Kidney (tissue), 14 donors: ENCODE data around the gene PSMC3. TPM values are rescaled to one million over a fixed set of nuclear protein-coding genes. Genes with fewer than 3 reads are reported as not detected.

Source experiments
- DNase-seq, 5 donors: peaks; one replicate each; pipeline ENCODE4 v3.0.0-alpha.2; 2013 to 2020
- FAIRE-seq: peaks from 2 replicates; lab custom pipeline; 2012; peaks lifted over from hg19 to GRCh38; lab: Jason Lieb, UNC
- H3K27ac ChIP-seq, 2 donors: one replicate each; pipeline ENCODE4 v1.7.0; 2013; ENCODE audit warnings: low read depth in 2 of 2, low read length in 2 of 2, inconsistent platforms in 1 of 2
- H3K27me3 ChIP-seq: one replicate; pipeline ENCODE4 v1.7.1; 2013; ENCODE audit warnings: low read length, inconsistent platforms; ENCODE audit not compliant: control insufficient read depth, insufficient read depth
- H3K36me3 ChIP-seq, 3 donors: one replicate each; pipeline versions ENCODE4 v1.7.0 to v1.7.1; 2013; ENCODE audit warnings: low read length in 3 of 3, control low read depth in 1 of 3, inconsistent platforms in 1 of 3; ENCODE audit not compliant: insufficient read depth in 3 of 3, control insufficient read depth in 2 of 3
- H3K4me1 ChIP-seq, 3 donors: one replicate each; pipeline versions ENCODE4 v1.7.0 to v1.7.1; 2013; ENCODE audit warnings: low read length in 3 of 3, inconsistent platforms in 1 of 3, low read depth in 1 of 3; ENCODE audit not compliant: control insufficient read depth in 2 of 3, insufficient read depth in 2 of 3
- H3K4me3 ChIP-seq, 3 donors: one replicate each; pipeline versions ENCODE4 v1.7.0 to v1.8.1; 2013; ENCODE audit warnings: low read length in 3 of 3, control low read depth in 1 of 3, inconsistent platforms in 1 of 3
- H3K9ac ChIP-seq, 3 donors: one replicate each; pipeline versions ENCODE4 v1.7.0 to v1.7.1; 2013; ENCODE audit warnings: low read length in 3 of 3, control low read depth in 1 of 3, inconsistent platforms in 1 of 3
- H3K9me3 ChIP-seq, 3 donors: one replicate each; pipeline versions ENCODE4 v1.7.0 to v1.7.1; 2013; ENCODE audit warnings: low read length in 3 of 3, control low read depth in 1 of 3, inconsistent platforms in 1 of 3; ENCODE audit not compliant: control insufficient read depth in 2 of 3, insufficient read depth in 1 of 3
- intact Hi-C: fragments of 100-400 bp; cut with DNase I; formaldehyde crosslinking; loops from one replicate; pipeline ENCODE4 v1.11.1; 2022
- polyA plus RNA-seq: library from polyadenylated mRNA; stranded (reverse); fragments of 350-450 nt; fragmentation: Illumina TruSeq; extraction: RNeasy Lipid Tissue Mini Kit (QIAGEN cat#74804); gene quantifications from one replicate; pipeline ENCODE4 v1.2.3, GENCODE V29; 2014; ENCODE audit warnings: low read depth, low replicate concordance; ENCODE audit not compliant: insufficient read depth
- total RNA-seq: library from RNA; stranded (reverse); fragmentation: NEBNext Ultra II Directional; extraction: Animal tissue kit (Norgen Biotek cat#: 25700); gene quantifications from one replicate; pipeline ENCODE4 v1.2.1, GENCODE V29; 2021
- TF ChIP-seq, protein P1 (sequence below): IDR thresholded peaks from 3 replicates; pipeline ENCODE4 v1.5.1; 2012; ENCODE audit warnings: mild to moderate bottlenecking, moderate library complexity, borderline replicate concordance; ENCODE audit not compliant: insufficient read depth; ENCODE audit errors: extremely low read depth
- donor health status: control.
- donor health status: control.
- donor health status: control.
- donor health status: control.
- donor health status: control.
- donor health status: DM: yes; HTN: yes; CAD: no.
- donor health status: Normal renal cell carcinoma (clear cell type).

Gene PSMC3
- total and polyA plus RNA-seq, 2 donors from 2014 or later: 103 to 171 TPM

DNA sequence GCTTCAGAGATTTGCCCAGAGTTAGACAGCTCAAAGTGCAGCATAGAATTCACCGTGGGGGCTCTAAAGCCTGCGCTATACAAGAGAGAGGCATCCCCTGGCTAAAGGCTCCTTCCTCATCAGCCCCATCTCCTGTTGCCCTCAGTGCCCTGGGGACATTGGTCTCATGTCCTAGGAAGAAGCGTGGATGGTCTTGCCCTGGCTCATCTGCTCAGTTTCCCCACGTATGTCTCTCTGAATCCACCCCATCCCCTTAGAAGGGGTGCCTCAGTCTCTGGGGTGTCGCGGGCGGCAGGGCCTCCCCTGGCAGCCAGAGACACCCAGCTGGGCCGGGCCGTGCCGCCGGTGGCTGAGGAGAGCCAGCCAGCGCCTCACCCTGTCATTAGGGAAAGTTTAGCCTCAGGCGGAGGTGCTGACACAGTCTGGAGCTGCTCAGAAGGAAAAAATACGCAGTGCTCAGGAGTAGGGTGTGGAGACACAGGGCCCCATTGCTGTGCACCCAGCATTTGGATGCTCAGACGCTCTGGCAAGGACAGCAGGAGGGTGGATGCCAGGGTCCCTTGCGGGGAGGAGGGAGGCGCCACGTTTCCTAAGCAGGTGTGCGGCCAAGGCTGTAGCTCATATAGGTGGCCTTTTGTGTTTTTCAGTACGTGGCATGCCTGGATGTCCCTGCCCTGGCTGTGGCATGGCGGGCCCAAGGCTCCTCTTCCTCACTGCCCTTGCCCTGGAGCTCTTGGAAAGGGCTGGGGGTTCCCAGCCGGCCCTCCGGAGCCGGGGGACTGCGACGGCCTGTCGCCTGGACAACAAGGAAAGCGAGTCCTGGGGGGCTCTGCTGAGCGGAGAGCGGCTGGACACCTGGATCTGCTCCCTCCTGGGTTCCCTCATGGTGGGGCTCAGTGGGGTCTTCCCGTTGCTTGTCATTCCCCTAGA lies 16.5 kb downstream of the PSMC3 start:
- H3K36me3 ChIP-seq: peaks cover 0 to 10% (median 0%) of the 10 kb centered on the region in 3 donors
- no peaks in the 10 kb centered on the region for H3K27me3 ChIP-seq
- peaks cover 5 to 22% (median 15%) of the 10 kb centered on the region in 3 donors for H3K4me1 ChIP-seq
- TF ChIP-seq, protein P1, sequence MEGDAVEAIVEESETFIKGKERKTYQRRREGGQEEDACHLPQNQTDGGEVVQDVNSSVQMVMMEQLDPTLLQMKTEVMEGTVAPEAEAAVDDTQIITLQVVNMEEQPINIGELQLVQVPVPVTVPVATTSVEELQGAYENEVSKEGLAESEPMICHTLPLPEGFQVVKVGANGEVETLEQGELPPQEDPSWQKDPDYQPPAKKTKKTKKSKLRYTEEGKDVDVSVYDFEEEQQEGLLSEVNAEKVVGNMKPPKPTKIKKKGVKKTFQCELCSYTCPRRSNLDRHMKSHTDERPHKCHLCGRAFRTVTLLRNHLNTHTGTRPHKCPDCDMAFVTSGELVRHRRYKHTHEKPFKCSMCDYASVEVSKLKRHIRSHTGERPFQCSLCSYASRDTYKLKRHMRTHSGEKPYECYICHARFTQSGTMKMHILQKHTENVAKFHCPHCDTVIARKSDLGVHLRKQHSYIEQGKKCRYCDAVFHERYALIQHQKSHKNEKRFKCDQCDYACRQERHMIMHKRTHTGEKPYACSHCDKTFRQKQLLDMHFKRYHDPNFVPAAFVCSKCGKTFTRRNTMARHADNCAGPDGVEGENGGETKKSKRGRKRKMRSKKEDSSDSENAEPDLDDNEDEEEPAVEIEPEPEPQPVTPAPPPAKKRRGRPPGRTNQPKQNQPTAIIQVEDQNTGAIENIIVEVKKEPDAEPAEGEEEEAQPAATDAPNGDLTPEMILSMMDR: no peak
- peak overlapping the region; percentile 95 to 97 for H3K27ac ChIP-seq
- intact Hi-C loops: no loop called here
- no peak for FAIRE-seq
- peak in 2 of 5 donors; percentile 54 to 78 for DNase-seq
- peak overlapping the region; percentile 67 to 94 (median 79) for H3K4me3 ChIP-seq
- H3K9ac ChIP-seq: peak overlapping the region; percentile 20 to 99 (median 58)
- no peaks in the 10 kb centered on the region for H3K9me3 ChIP-seq

DNA sequence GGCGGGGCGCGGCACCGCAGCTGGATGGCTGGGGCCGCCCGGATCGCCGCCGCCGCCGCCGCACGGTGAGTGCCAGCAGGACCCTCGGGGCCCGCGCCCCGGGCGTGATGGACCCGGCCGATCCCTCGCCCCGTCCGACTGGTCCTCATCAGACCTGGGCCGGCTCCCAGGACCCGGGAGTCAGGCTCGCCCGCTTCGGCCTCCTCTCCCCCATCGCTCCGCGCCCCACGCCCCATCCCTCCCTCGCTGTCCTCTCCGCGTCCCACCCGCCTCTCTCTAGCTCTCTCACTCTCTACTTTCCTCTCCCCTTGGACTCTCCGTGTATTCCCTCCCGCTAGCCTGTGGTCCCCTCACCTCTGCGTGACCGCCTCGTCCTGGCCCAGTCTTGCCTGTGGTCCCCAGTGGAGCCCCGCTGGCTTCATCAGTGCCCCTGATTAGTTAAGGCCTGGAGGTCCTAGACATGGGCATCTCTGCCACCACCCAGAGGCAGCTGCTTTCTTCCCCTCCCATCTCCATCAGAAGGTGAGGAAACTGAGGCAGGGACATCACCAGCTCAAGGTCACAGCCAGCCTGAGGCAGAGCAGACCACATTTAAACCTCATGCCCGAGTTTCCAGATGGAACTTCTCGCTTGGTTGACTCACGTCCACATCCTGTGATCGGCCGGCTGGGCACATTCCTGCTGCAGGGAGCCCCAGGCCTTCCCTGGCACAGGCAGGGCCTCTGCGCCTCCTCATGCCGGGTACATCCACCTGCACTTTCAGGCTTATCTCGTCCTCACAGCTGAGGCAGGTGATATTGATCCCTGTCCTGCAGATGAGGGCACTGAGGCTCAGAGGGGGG lies 17.4 kb downstream of the PSMC3 start:
- Histone ChIP-seq H3K4me3 (peak overlapping the region; percentile 67 to 94 (median 79)), H3K9me3 (no peaks in the 10 kb centered on the region), H3K4me1 (peaks cover 5 to 22% (median 15%) of the 10 kb centered on the region in 3 donors), H3K27me3 (no peaks in the 10 kb centered on the region), H3K36me3 (peaks cover 0 to 6% (median 0%) of the 10 kb centered on the region in 3 donors), H3K27ac (peak overlapping the region; percentile 95 to 97), H3K9ac (peak overlapping the region; percentile 58 to 99 (median 68))
- intact Hi-C loops: no loop called here
- no peak for FAIRE-seq
- TF ChIP-seq, protein P1: no peak
- peak; percentile 81 to 91 (median 88) for DNase-seq

DNA sequence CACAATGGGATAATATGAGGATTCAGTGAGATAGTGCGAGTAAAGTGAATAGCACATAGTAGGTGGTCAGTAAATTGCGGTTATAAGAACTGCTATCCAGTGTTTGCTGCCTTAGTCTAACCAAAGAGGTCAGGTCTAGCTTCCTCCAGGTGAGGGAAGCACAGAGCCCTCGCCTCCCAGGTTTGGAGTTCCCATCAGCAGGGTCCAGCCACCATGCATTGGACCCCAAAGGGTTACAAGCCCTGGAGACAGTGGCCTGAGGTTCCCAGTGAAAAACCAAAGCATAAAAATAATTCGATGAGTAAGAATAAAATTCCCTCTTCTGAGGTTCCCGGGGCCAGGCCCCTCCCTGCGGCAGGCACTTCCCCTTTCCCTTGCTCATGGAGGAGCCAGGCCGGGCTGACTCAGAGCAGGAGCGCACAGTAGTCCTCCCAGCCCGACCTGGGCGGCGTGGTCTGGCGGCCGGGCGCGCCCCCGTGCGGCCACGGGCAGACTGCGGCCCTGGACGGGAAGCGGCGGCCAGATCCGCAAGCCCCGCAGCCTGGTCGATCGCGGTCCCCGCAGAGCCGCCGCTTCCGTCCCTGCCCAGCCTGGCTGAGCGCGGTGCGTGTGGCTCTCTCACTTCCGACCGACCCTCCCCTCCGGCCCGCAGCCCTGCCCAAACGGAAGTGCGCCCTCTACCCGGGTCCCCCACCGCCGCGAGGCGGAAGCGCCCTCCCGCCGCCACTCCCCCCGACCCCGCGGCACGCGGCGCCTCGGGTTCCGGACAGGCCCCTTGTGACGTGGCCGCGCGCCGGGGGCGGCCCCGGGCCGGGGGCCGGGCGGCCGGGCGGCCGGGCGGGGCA lies 18.3 kb downstream of the PSMC3 start, which contains the start of gene SLC39A13:
Gene SLC39A13, plus strand, starts transcription at position 845 of the 845 bp plus-strand sequence. CDS start 1,505 bp downstream, outside the sequence.
- no peak for FAIRE-seq
- intact Hi-C loops: no loop called here

More for the DNA sequence above, 18.3 kb downstream of the PSMC3 start, which contains the start of gene SLC39A13:
- peaks cover 0 to 5% (median 0%) of the 10 kb centered on the region in 3 donors for H3K36me3 ChIP-seq
- peaks cover 5 to 22% (median 15%) of the 10 kb centered on the region in 3 donors for H3K4me1 ChIP-seq
- H3K9me3 ChIP-seq: no peaks in the 10 kb centered on the region
- no peaks in the 10 kb centered on the region for H3K27me3 ChIP-seq
- TF ChIP-seq, protein P1: peak; percentile 73
- peak within 1 kb of the TSS; percentile 97 to 99 for H3K27ac ChIP-seq
- peak within 1 kb of the TSS; percentile 95 to 99 (median 99) for H3K9ac ChIP-seq
- H3K4me3 ChIP-seq: peak within 1 kb of the TSS; percentile 88 to 97 (median 94)
- DNase-seq: peak; percentile 96 to 99 (median 97)
